SK-N-DZ (cell line): ENCODE measurements around the gene CFAP251.

Source experiments
- DNase-seq: peaks from one replicate; pipeline ENCODE4 v3.0.0-alpha.2; 2015; ENCODE audit warnings: low spot score

The CFAP251 gene

GRCh38 chr12:121946313-121947025 is 28.1 kb downstream of the CFAP251 start:
- no peak for DNase-seq

- DNase-seq: no peak
Measured at GRCh38 chr12:121947981-121948380, 29.6 kb downstream of the CFAP251 start.

- DNase-seq: no peak
Measured at GRCh38 chr12:121949648-121950397, 31.4 kb downstream of the CFAP251 start.

- DNase-seq: no peak
Measured at GRCh38 chr12:121953117-121953692, 34.8 kb downstream of the CFAP251 start.

- no peak for DNase-seq
Measured at GRCh38 chr12:121953695-121954094, 35.3 kb downstream of the CFAP251 start.

GRCh38 chr12:121955258-121956237 is 37.2 kb downstream of the CFAP251 start:
- DNase-seq: no peak

- DNase-seq: no peak
Measured at GRCh38 chr12:121957861-121958515, 39.6 kb downstream of the CFAP251 start.

GRCh38 chr12:121958541-121959240 is 40.3 kb downstream of the CFAP251 start:
- DNase-seq: no peak

- DNase-seq: no peak
Measured at GRCh38 chr12:121960541-121960940, 42.1 kb downstream of the CFAP251 start.

- DNase-seq: no peak
Measured at GRCh38 chr12:121961195-121961879, 42.9 kb downstream of the CFAP251 start.

GRCh38 chr12:121963341-121964018 is 45.1 kb downstream of the CFAP251 start:
- DNase-seq: no peak

- no peak for DNase-seq
Measured at GRCh38 chr12:121964813-121965643, 46.6 kb downstream of the CFAP251 start.

- no peak for DNase-seq
Measured at GRCh38 chr12:121966959-121967358, 48.6 kb downstream of the CFAP251 start.

- no peak for DNase-seq
Measured at GRCh38 chr12:121968876-121969275, 50.5 kb downstream of the CFAP251 start.

GRCh38 chr12:121969726-121970125 is 51.3 kb downstream of the CFAP251 start:
- no peak for DNase-seq

- DNase-seq: no peak
Measured at GRCh38 chr12:121970581-121971300, 52.3 kb downstream of the CFAP251 start.
